ENCODE measurements around the gene KIRREL2. TPM values are rescaled to one million over a fixed set of nuclear protein-coding genes. Genes with fewer than 3 reads are reported as not detected.

KIRREL2 gene
- total RNA-seq, 1 experiment from 2014 or later, result 5.0 TPM

DNA sequence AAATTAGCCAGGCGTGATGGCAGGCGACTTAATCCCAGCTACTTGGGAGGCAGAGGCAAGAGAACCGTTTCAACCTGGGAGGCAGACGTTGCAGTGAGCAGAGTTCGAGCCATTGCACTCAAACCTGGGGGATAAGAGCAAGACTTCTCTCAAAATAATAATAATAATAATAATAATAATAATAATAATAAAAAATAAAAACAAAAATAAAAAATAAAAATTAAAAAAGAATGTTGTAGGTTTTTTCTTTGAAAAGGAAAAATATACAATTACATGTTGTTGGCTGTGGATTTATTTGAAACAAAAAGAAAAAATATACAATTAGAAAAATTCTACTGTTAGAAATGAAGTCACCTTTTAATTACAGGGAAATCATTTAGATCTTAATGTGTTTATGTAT lies 32.6 kb upstream of the KIRREL2 start:
- H3K27me3 ChIP-seq (ENCODE audit: control insufficient read depth, insufficient read depth, low read length), result no peaks in the 10 kb centered on the region
- DNase-seq (ENCODE audit: low read depth, low spot score), result no peak
- no TSS peak for BruUV-seq (replicated peaks)

DNA sequence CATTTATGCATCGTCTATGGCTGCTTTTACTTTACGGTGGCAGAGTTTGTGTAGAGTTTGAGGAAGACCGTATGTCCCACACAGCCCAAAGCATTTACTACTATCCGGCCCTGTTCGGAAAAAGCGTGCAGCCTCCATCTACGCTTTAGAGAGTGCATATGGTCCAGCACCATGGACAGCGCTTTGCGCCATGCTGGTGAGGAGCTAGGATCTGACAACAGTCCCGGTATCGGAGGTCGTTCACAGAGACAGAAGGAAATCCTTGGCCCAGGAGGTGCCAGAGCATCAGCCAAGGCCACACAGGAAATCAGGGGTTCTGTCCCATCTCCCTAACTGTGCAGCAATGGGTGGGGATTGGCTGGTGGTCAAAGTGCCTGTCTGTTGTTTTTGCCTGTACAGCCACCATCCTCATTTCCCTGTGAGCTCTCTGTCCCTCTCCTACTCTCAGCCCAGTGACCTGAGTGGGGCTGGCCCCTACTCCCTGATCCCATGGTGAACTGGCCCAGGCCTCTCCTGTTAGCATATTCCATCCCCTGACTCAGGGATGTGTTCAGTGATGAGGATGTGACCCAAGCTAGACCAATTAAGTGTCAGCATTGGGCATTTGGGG lies 27.9 kb upstream of the KIRREL2 start:
- peak; percentile 47; the same call in 1 of the 2 replicates for ATAC-seq
- BruUV-seq (replicated peaks), result no TSS peak
- DNase-seq (ENCODE audit: low read depth, low spot score), result no peak
- Histone ChIP-seq H3K9me3 (ENCODE audit: control insufficient read depth, insufficient read depth, low read depth, low read length) (no peaks in the 10 kb centered on the region), H3K27ac (ENCODE audit: low read length) (no peak overlapping the region), H3K36me3 (ENCODE audit: control insufficient read depth, insufficient read depth, low read length) (no peaks in the 10 kb centered on the region), H3K27me3 (ENCODE audit: control insufficient read depth, insufficient read depth, low read length) (peaks cover 2% of the 10 kb centered on the region; the same call in 1 of the 2 replicates), H3K4me3 (ENCODE audit: low read depth in 2 of 2, low read length in 2 of 2) (no peak overlapping the region), H3K4me1 (ENCODE audit: control insufficient read depth, insufficient read depth, low read length) (no peaks in the 10 kb centered on the region)
- intact Hi-C loops (cut with micrococcal nuclease; ENCODE audit: unreplicated experiment), result no loop called here
- ChIA-PET POLR2A (no interaction called here), CTCF (no interaction called here)
- in situ Hi-C loops (cut with HindIII; ENCODE audit: low pct_unique_long_range_greater_than_20kb, low sequenced_read_pairs), result no loop called here
- TF ChIP-seq, protein P1, sequence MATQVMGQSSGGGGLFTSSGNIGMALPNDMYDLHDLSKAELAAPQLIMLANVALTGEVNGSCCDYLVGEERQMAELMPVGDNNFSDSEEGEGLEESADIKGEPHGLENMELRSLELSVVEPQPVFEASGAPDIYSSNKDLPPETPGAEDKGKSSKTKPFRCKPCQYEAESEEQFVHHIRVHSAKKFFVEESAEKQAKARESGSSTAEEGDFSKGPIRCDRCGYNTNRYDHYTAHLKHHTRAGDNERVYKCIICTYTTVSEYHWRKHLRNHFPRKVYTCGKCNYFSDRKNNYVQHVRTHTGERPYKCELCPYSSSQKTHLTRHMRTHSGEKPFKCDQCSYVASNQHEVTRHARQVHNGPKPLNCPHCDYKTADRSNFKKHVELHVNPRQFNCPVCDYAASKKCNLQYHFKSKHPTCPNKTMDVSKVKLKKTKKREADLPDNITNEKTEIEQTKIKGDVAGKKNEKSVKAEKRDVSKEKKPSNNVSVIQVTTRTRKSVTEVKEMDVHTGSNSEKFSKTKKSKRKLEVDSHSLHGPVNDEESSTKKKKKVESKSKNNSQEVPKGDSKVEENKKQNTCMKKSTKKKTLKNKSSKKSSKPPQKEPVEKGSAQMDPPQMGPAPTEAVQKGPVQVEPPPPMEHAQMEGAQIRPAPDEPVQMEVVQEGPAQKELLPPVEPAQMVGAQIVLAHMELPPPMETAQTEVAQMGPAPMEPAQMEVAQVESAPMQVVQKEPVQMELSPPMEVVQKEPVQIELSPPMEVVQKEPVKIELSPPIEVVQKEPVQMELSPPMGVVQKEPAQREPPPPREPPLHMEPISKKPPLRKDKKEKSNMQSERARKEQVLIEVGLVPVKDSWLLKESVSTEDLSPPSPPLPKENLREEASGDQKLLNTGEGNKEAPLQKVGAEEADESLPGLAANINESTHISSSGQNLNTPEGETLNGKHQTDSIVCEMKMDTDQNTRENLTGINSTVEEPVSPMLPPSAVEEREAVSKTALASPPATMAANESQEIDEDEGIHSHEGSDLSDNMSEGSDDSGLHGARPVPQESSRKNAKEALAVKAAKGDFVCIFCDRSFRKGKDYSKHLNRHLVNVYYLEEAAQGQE (IDR thresholded peaks at IDR 0.05; ENCODE audit: insufficient read depth in 1 of 2, low read depth in 2 of 2, low read length in 1 of 2), result peak; percentile 98 to 99
- no peak for TF ChIP-seq SIN3A (IDR thresholded peaks at IDR 0.05; ENCODE audit: borderline replicate concordance, insufficient read depth, low read depth, low read length)

More for the DNA sequence above, 32.6 kb upstream of the KIRREL2 start:
- no peak for ATAC-seq
- Histone ChIP-seq H3K4me1 (ENCODE audit: control insufficient read depth, insufficient read depth, low read length) (no peaks in the 10 kb centered on the region), H3K4me3 (ENCODE audit: low read depth in 2 of 2, low read length in 2 of 2) (no peak overlapping the region), H3K36me3 (ENCODE audit: control insufficient read depth, insufficient read depth, low read length) (no peaks in the 10 kb centered on the region), H3K9me3 (ENCODE audit: control insufficient read depth, insufficient read depth, low read depth, low read length) (no peaks in the 10 kb centered on the region), H3K27ac (ENCODE audit: low read length) (no peak overlapping the region)
- in situ Hi-C loops (cut with HindIII; ENCODE audit: low pct_unique_long_range_greater_than_20kb, low sequenced_read_pairs) (no loop called here), intact Hi-C loops (cut with micrococcal nuclease; ENCODE audit: unreplicated experiment) (no loop called here)
- TF ChIP-seq SIN3A (IDR thresholded peaks at IDR 0.05; ENCODE audit: borderline replicate concordance, insufficient read depth, low read depth, low read length) (no peak), TCF7L2 (IDR thresholded peaks at IDR 0.05; ENCODE audit: low read depth, low read length) (no peak)
- TF ChIP-seq, protein P1 (IDR thresholded peaks at IDR 0.05; ENCODE audit: insufficient read depth in 1 of 2, low read depth in 2 of 2, low read length in 1 of 2), result no peak
- TF ChIP-seq, protein P2, sequence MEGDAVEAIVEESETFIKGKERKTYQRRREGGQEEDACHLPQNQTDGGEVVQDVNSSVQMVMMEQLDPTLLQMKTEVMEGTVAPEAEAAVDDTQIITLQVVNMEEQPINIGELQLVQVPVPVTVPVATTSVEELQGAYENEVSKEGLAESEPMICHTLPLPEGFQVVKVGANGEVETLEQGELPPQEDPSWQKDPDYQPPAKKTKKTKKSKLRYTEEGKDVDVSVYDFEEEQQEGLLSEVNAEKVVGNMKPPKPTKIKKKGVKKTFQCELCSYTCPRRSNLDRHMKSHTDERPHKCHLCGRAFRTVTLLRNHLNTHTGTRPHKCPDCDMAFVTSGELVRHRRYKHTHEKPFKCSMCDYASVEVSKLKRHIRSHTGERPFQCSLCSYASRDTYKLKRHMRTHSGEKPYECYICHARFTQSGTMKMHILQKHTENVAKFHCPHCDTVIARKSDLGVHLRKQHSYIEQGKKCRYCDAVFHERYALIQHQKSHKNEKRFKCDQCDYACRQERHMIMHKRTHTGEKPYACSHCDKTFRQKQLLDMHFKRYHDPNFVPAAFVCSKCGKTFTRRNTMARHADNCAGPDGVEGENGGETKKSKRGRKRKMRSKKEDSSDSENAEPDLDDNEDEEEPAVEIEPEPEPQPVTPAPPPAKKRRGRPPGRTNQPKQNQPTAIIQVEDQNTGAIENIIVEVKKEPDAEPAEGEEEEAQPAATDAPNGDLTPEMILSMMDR (IDR thresholded peaks at IDR 0.05), result no peak
- POLR2A ChIA-PET, result no interaction called here
- CTCF ChIA-PET, result no interaction called here
